T1000 (cell line): ENCODE results near the gene FGGY.
"Not testable (repeated sequence)": the region's sequence is repeated elsewhere in the genome, so short reads cannot be mapped to it uniquely, and the experiment has no call there.

ENCODE experiments used
- DNase-seq: peaks from one replicate; lab custom pipeline; 2025; ENCODE audit warnings: mixed read lengths; lab: John Stamatoyannopoulos, UW

The FGGY gene

GRCh38 chr1:59352065-59352464, 55.2 kb downstream of the FGGY start:
- DNase-seq = no peak

GRCh38 chr1:59353453-59353852, 56.6 kb downstream of the FGGY start:
- no peak for DNase-seq

DNA sequence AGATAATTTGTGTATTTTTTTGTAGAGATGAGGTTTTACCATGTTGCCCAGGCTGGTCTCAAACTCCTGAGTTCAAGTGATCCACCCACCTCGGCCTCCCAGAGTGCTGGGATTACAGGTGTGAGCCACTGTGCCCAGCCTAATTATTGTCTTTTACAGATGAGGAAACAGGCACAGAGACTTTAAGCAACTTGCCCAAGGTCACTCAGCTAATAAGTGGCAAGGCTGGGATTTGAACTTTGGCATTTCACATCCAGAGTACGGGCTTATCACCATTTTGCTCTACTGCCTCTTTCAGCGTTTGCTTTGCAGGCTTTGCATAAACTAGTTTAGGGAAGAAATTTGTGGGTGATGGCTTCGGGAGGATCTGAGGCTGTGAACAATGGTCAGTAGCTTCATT, 57.3 kb downstream of the FGGY start:
- DNase-seq = not testable (repeated sequence)

DNA sequence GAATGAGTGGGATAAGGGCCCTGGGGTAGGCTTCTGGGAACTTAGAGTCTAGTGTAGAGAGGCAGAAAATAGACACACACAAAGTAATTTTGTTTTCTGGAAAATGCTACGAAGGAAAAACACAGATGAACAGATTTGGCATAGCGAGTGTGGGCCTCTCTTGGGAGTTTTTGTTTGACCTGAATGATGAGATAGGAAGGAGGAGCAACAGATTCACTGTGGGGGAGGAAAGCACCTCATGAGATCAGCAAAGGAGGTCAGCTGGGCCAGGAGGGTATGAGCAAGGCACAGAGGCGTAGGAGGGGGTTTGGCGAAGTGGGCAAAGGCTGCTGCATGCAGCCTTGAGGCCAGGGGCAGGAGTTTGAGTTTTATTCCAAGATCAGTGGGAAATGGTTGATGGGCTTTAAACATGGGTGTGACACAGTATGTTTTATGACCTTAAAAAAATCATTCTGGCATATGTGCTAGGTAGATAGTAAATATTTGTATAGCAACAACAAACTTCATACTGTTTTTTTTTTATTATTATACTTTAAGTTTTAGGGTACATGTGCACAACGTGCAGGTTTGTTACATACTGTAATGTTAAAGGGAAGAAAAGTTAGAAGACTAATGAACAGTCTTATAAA, 57.9 kb downstream of the FGGY start:
- DNase-seq = no peak

GRCh38 chr1:59355361-59355760, 58.5 kb downstream of the FGGY start:
- no peak for DNase-seq

- no peak for DNase-seq
Measured at GRCh38 chr1:59356627-59357026, 59.7 kb downstream of the FGGY start.

- DNase-seq = no peak
Measured at GRCh38 chr1:59357645-59358320, 60.9 kb downstream of the FGGY start.

- DNase-seq = no peak
Measured at GRCh38 chr1:59359325-59359724, 62.4 kb downstream of the FGGY start.

GRCh38 chr1:59360170-59360569, 63.3 kb downstream of the FGGY start:
- DNase-seq = no peak

DNA sequence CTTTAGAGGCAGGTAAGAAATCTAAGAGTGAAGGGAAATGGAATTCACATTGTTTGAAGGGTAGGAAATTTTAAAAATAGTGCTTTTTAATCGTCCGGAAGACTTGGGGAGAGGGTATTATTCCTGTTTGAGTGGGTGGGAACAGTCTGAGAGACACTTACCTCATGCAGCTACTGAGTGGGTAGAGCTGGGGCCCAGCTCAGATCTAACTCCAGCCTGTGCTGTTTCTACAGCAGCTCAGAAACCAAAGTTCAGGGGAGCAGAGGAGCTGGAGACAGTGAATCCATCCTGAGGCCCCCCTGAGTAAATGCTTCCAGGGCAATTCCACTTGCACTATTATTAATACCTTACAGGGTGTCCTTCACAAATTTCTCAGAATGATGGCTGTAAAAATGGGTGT, 63.8 kb downstream of the FGGY start:
- no peak for DNase-seq

DNA sequence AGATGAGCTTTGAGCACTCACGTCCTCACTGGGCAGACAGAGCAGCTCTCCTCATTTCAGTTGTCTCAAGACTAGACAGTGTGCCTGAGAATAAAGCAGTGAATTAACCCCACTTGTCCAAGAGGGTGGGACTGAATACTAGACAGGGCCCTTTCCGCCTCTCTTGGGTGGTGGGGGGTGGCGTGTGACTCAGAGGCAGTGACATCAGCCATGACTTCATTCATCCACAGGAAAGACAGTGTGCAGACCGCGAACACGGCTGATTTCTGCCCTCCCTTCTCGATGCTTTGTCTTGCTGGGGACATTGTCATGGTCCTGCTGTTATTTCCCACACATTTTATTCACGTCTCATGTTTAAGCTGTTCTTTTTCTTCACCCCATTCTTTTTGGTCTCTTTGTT, 64.9 kb downstream of the FGGY start:
- DNase-seq = peak; percentile 19

GRCh38 chr1:59364037-59364436, 67.1 kb downstream of the FGGY start:
- no peak for DNase-seq

GRCh38 chr1:59366346-59366745, 69.5 kb downstream of the FGGY start:
- DNase-seq = no peak

DNA sequence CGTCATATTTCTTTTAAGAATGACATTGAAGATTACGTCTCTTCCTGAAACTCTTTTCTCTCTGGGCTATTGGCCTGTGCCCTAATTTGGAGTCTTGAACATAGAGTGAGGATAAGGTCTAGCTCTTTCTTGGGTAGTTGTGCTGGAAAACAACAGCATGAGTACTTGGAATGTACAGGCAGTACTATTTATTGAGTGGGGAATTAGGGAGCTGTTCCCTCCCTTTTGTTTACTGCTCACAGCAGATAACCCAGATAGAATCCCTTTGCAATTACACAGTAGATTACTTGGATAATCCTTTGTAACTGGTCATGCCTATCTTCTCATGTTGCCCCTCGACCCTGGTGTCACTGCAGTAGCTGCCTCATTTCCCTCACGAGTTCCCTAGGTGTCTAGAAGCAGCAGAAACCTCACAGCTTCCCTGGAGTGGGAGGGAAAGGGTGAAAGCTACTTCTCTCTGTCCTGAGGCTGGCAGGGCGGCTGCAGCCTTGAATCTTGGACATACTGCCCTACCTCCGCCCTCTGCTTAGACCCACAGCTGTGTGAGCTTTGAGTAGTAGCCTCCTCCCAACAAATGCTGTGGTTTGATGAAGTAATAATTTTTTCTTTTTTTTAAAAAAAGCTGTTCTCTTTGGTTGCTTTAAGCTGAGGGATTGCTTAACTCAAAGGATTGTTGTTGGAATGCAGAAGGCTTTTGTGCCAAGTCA, 70.6 kb downstream of the FGGY start:
- peak; percentile 19 for DNase-seq

DNA sequence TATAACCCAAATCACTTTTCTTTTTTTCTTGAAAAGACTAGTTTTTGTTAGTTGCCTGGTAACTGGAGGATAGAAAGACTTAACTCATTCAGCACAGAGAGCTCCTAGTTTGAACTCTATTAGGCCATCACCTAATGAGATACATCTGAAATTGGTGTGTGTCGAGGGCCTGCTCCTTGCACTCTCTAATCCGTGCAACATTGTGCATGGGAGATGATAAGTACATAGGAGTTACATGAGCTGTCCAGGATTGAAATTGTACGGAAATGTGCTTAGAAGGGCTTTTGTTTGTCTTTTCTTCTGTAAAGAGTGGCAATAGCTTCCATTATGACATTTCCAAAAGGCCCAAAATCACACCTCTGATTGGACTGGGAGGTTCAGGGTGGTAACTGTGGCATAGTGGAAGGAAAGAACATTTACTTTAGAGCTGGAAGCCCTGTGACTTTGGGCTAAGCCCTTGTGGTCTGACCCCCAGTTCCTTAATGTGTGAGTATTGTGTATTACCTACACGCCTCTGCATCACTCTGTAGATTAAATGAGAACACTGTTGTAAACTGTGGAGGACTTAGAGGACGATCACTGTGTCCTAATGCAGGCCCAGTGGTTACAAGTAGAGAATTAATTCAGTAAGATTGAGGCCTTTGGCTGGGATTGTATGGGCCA, 71.2 kb downstream of the FGGY start:
- no peak for DNase-seq

- peak; percentile 63 for DNase-seq
Measured at GRCh38 chr1:59375321-59376220, 78.7 kb downstream of the FGGY start.

DNA sequence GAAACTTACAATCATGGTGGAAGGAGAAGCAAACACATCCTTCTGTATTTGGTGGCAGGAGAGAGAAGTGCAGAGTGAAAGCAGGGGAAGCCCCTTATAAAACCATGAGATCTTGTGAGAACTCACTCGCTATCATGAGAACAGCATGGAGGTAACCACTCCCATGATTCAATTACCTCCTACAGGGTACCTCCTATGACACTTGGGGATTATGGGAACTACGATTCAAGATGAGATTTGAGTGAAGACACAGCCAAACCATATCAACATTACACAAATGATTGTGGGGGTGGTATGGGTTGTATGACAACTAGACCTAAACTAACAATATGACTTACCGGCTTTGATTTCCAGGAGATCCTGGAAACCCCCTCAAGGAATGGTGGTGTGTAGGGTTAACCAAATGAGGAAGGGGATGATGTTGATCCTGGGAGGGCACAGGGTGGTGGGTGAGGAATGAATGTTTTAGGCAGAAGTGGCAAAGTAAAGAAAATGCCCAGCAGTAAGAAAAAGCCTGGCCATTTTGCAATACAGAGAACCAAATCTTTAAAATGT, 80.5 kb downstream of the FGGY start:
- no peak for DNase-seq

DNA sequence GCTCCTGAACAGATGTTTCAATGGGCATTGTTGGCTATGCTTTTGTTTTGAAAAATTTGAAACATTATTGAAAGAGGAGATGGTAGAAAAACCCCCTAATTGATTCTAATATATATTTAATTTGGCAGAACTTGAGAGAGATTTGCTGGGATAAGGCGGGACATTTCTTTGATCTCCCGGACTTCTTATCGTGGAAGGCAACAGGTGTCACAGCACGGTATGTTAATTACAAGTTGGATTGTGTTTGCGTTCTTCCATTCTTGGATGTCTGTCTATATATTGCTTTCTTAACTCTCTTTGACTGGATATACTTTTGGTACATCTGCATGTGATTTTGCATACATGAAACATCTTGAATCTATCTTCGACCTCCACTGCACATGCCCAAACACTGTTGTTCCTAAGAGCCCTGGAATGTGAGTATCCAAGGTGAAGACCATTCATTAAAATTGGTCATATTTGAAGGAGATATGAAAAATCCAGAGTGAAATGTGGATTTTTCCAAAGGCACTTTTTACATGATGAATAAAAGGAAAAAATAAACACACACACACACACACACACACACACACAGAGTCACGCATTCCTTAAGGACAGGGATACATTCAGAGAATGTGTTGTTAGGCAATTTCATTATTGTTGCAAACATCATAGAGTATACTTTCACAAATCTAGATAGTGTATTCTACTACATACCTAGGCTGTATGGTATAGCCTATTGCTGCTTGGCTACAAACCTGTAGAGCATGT, 81.9 kb downstream of the FGGY start:
- DNase-seq = no peak

DNA sequence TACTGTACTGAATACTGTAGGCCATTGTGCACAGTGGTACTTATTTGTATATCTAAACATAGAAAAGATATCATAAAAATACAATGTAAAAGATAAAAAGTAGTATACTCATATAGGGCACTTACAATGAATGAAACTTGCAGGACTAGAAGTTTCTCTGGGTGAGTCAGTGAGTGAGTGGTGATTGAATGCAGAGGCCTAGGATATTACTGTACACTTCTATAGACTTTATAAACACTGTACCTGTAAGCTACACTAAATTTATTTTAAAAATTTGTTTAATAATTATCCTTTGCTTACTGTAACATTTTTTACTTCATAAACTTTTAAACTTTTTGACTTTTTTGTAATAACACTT, 82.5 kb downstream of the FGGY start:
- DNase-seq = no peak

DNA sequence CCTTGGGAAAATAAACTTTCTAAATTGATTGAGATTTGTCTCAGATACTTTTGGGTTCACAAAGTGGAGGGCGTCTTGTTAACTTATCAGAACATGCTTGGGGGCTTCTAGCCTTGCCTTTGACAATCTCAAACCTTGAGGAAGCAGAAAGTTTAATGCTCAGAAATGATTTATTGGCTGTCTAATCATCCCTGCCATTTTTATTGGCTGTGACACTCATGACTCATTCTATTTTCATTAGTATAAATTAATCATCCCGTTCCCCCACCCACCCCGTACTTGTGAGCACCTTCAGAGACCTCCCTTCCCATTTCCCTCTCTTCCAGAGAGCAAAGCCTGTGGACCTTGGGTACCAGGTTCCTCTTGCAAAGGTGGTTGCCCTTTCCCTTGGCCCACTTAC, 87.1 kb downstream of the FGGY start:
- DNase-seq = no peak

GRCh38 chr1:59384443-59384842, 87.5 kb downstream of the FGGY start:
- DNase-seq = no peak
